SU-DHL-6 (cell line): ENCODE measurements around the gene GRXCR1.

Experiments
- H2AFZ ChIP-seq: fragments of 200-600 bp; sonication (generic); 2 replicates; pipeline ENCODE4 v1.6.1; 2014; ENCODE audit warnings: low read depth, mild to moderate bottlenecking, moderate library complexity, mixed read lengths, antibody characterized with exemption, low read length; ENCODE audit not compliant: severe bottlenecking
- H3F3A ChIP-seq: fragments of 200-600 bp; shearing (Covaris generic); 2 replicates; pipeline ENCODE4 v1.6.0; 2016; ENCODE audit warnings: antibody characterized with exemption, mild to moderate bottlenecking; ENCODE audit not compliant: insufficient read depth
- H3K27ac ChIP-seq: fragments of 200-600 bp; sonication (generic); 2 replicates; pipeline ENCODE4 v1.5.1; 2016; ENCODE audit warnings: low read depth, mild to moderate bottlenecking, low read length, moderate library complexity, mixed read lengths
- H3K27me3 ChIP-seq: fragments of 200-600 bp; sonication (generic), shearing (Covaris generic); 2 replicates; pipeline ENCODE4 v1.6.0; 2014; ENCODE audit warnings: mild to moderate bottlenecking, low read length
- H3K36me3 ChIP-seq: fragments of 200-600 bp; sonication (generic); 2 replicates; pipeline ENCODE4 v1.6.1; 2014; ENCODE audit warnings: mild to moderate bottlenecking, low read length, mixed read lengths
- H3K4me2 ChIP-seq: fragments of 300-600, 200-600 bp; shearing (Covaris generic), sonication (generic); 2 replicates; pipeline ENCODE4 v1.6.0; 2014; ENCODE audit warnings: low read length, low read depth, mild to moderate bottlenecking; ENCODE audit not compliant: poor library complexity, severe bottlenecking
- H3K4me3 ChIP-seq: fragments of 200-600 bp; sonication (generic); 2 replicates; pipeline ENCODE4 v1.5.1; 2014; ENCODE audit warnings: antibody characterized with exemption, low read length, mild to moderate bottlenecking, mixed read lengths; ENCODE audit not compliant: insufficient read depth, poor library complexity, severe bottlenecking
- H3K79me2 ChIP-seq: fragments of 200-600 bp; sonication (generic); 2 replicates; pipeline ENCODE4 v1.6.1; 2014; ENCODE audit warnings: mild to moderate bottlenecking, low read length, moderate library complexity; ENCODE audit not compliant: insufficient read depth
- H3K9ac ChIP-seq: fragments of 200-600 bp; sonication (generic); 2 replicates; pipeline ENCODE4 v1.7.0; 2014; ENCODE audit warnings: mild to moderate bottlenecking, low read length
- H3K9me2 ChIP-seq: fragments of 200-600 bp; sonication (generic); replicated peaks from 2 replicates; pipeline ENCODE4 v1.6.1; 2014; ENCODE audit warnings: low read length; ENCODE audit not compliant: insufficient read depth
- H3K9me3 ChIP-seq: fragments of 200-600 bp; sonication (generic); 2 replicates; pipeline ENCODE4 v1.6.1; 2014; ENCODE audit warnings: low read length, mixed read lengths; ENCODE audit not compliant: insufficient read depth
- H4K20me1 ChIP-seq: fragments of 200-600 bp; sonication (generic); 2 replicates; pipeline ENCODE4 v1.6.1; 2014; ENCODE audit warnings: low read depth, mild to moderate bottlenecking, antibody characterized with exemption, low read length, moderate library complexity, mixed read lengths
- CTCF ChIP-seq: fragments of 200-600 bp; sonication (generic); IDR thresholded peaks from one replicate; pipeline ENCODE4 v1.5.1; 2017; ENCODE audit warnings: antibody characterized with exemption, mild to moderate bottlenecking, low read length, moderate library complexity; ENCODE audit not compliant: insufficient read depth, poor library complexity, severe bottlenecking
- EZH2phosphoT487 ChIP-seq: fragments of 200-600 bp; sonication (generic), shearing (Covaris generic); conservative IDR thresholded peaks from 2 replicates; pipeline ENCODE4 v1.6.1; 2018; ENCODE audit warnings: mild to moderate bottlenecking, antibody characterized with exemption, low read length, moderate library complexity, mixed read lengths

GRXCR1 gene

GRCh38 chr4:43049326-43049725, 156.8 kb downstream of the GRXCR1 start:
- Histone ChIP-seq H3K9me3 (no peaks in the 10 kb centered on the region), H2AFZ (no peak overlapping the region), H4K20me1 (no peaks in the 10 kb centered on the region), H3K9me2 (no peaks in the 10 kb centered on the region), H3K4me2 (no peak overlapping the region), H3K27ac (no peak overlapping the region), H3F3A (no peaks in the 10 kb centered on the region), H3K4me3 (no peak overlapping the region), H3K27me3 (no peaks in the 10 kb centered on the region), H3K9ac (no peak overlapping the region), H3K36me3 (no peaks in the 10 kb centered on the region), H3K79me2 (no peaks in the 10 kb centered on the region)
- TF ChIP-seq EZH2phosphoT487, result no peak
- no peak for TF ChIP-seq CTCF

- H2AFZ ChIP-seq, result no peak overlapping the region
- H3K79me2 ChIP-seq, result no peaks in the 10 kb centered on the region
- no peaks in the 10 kb centered on the region for H3K9me3 ChIP-seq
- H3K27me3 ChIP-seq, result no peaks in the 10 kb centered on the region
- H3K27ac ChIP-seq, result no peak overlapping the region
- TF ChIP-seq EZH2phosphoT487 (no peak), CTCF (no peak)
- no peak overlapping the region for H3K4me2 ChIP-seq
- no peak overlapping the region for H3K9ac ChIP-seq
- no peaks in the 10 kb centered on the region for H3K36me3 ChIP-seq
- H4K20me1 ChIP-seq, result no peaks in the 10 kb centered on the region
- H3F3A ChIP-seq, result no peaks in the 10 kb centered on the region
- H3K4me3 ChIP-seq, result no peak overlapping the region
- no peaks in the 10 kb centered on the region for H3K9me2 ChIP-seq
Measured at GRCh38 chr4:43066415-43066814, 173.9 kb downstream of the GRXCR1 start.

- H3K27ac ChIP-seq, result no peak overlapping the region
- H2AFZ ChIP-seq, result no peak overlapping the region
- no peaks in the 10 kb centered on the region for H3K36me3 ChIP-seq
- no peaks in the 10 kb centered on the region for H4K20me1 ChIP-seq
- H3K27me3 ChIP-seq, result no peaks in the 10 kb centered on the region
- H3K4me3 ChIP-seq, result no peak overlapping the region
- H3K9me3 ChIP-seq, result no peaks in the 10 kb centered on the region
- H3K79me2 ChIP-seq, result no peaks in the 10 kb centered on the region
- H3K9me2 ChIP-seq, result no peaks in the 10 kb centered on the region
- TF ChIP-seq EZH2phosphoT487, result no peak
- TF ChIP-seq CTCF, result no peak
- no peak overlapping the region for H3K9ac ChIP-seq
- no peak overlapping the region for H3K4me2 ChIP-seq
- no peaks in the 10 kb centered on the region for H3F3A ChIP-seq
Measured at GRCh38 chr4:43071069-43071468, 178.6 kb downstream of the GRXCR1 start.
